ENCODE results near the gene CDK2.

- TF ChIP-seq, protein P1, sequence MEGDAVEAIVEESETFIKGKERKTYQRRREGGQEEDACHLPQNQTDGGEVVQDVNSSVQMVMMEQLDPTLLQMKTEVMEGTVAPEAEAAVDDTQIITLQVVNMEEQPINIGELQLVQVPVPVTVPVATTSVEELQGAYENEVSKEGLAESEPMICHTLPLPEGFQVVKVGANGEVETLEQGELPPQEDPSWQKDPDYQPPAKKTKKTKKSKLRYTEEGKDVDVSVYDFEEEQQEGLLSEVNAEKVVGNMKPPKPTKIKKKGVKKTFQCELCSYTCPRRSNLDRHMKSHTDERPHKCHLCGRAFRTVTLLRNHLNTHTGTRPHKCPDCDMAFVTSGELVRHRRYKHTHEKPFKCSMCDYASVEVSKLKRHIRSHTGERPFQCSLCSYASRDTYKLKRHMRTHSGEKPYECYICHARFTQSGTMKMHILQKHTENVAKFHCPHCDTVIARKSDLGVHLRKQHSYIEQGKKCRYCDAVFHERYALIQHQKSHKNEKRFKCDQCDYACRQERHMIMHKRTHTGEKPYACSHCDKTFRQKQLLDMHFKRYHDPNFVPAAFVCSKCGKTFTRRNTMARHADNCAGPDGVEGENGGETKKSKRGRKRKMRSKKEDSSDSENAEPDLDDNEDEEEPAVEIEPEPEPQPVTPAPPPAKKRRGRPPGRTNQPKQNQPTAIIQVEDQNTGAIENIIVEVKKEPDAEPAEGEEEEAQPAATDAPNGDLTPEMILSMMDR (IDR thresholded peaks at IDR 0.05), result no peak
- TF ChIP-seq EZH2phosphoT487 (IDR thresholded peaks at IDR 0.05), result no peak
Measured at GRCh38 chr12:55942577-55943136, 24.0 kb upstream of the CDK2 start.
